ENCODE measurements around the gene FOXK2. TPM values are rescaled to one million over a fixed set of nuclear protein-coding genes. Genes with fewer than 3 reads are reported as not detected.
"Not testable (repeated sequence)": the region's sequence is repeated elsewhere in the genome, so short reads cannot be mapped to it uniquely, and the experiment has no call there.

The FOXK2 gene
- polyA plus RNA-seq, 2 of the 4 experiments (the other 2 are of a cell fraction), result 34.8 to 39.2 TPM

DNA sequence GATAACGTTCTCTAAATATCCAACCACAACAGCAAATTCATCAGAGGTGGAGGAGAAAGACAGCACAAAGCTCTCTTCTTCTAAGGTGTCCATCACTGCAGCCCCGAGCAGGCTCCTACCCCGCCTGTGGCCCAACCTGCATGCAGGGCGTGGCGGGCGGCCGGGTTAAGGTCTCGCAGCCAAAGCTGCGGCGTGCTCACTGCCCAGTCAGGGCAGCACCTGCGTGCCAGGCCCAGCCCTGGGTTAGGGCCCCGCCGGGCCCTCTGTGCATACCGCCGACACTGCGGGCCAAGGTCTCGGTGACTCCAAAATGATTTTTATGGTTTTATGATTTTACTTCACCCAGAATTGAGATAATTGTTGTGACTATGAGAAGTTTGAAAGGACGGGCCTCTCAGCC is 57.8 kb downstream of the FOXK2 start:
- WGBS (ENCODE audit: missing lambda C conversion rate), result 96% methylated on average over 17 of the region's 18 CpGs
- POLR2A ChIA-PET, result no interaction called here
- no peak for ATAC-seq
- H3K4me3 ChIP-seq, result no peak overlapping the region
- TF ChIP-seq, protein P1, sequence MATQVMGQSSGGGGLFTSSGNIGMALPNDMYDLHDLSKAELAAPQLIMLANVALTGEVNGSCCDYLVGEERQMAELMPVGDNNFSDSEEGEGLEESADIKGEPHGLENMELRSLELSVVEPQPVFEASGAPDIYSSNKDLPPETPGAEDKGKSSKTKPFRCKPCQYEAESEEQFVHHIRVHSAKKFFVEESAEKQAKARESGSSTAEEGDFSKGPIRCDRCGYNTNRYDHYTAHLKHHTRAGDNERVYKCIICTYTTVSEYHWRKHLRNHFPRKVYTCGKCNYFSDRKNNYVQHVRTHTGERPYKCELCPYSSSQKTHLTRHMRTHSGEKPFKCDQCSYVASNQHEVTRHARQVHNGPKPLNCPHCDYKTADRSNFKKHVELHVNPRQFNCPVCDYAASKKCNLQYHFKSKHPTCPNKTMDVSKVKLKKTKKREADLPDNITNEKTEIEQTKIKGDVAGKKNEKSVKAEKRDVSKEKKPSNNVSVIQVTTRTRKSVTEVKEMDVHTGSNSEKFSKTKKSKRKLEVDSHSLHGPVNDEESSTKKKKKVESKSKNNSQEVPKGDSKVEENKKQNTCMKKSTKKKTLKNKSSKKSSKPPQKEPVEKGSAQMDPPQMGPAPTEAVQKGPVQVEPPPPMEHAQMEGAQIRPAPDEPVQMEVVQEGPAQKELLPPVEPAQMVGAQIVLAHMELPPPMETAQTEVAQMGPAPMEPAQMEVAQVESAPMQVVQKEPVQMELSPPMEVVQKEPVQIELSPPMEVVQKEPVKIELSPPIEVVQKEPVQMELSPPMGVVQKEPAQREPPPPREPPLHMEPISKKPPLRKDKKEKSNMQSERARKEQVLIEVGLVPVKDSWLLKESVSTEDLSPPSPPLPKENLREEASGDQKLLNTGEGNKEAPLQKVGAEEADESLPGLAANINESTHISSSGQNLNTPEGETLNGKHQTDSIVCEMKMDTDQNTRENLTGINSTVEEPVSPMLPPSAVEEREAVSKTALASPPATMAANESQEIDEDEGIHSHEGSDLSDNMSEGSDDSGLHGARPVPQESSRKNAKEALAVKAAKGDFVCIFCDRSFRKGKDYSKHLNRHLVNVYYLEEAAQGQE (IDR thresholded peaks at IDR 0.05), result no peak
- TF ChIP-seq ZNF302 (CRISPR knock-in tag; IDR thresholded peaks at IDR 0.05), result no peak
- TF ChIP-seq RCOR1 (IDR thresholded peaks at IDR 0.05; ENCODE audit: low read depth, low read length), result no peak
- no peak for TF ChIP-seq NR3C1 (IDR thresholded peaks at IDR 0.05)
- TF ChIP-seq HOXA7 (CRISPR knock-in tag; IDR thresholded peaks at IDR 0.05), result no peak
- no peak for TF ChIP-seq EHF (CRISPR knock-in tag; IDR thresholded peaks at IDR 0.05)
- TF ChIP-seq ESRRA (IDR thresholded peaks at IDR 0.05; ENCODE audit: borderline replicate concordance, low read length), result no peak
- TF ChIP-seq MAFK (IDR thresholded peaks at IDR 0.05; ENCODE audit: partially characterized antibody), result no peak
- TF ChIP-seq HOXB5 (CRISPR knock-in tag; IDR thresholded peaks at IDR 0.05), result no peak
- TF ChIP-seq POLR2A (IDR thresholded peaks at IDR 0.05; ENCODE audit: low read length), result no peak
- TF ChIP-seq FOXS1 (CRISPR knock-in tag; IDR thresholded peaks at IDR 0.05), result no peak
- TF ChIP-seq JUNB (IDR thresholded peaks at IDR 0.05), result no peak
- TF ChIP-seq RNF2 (IDR thresholded peaks at IDR 0.05; ENCODE audit: borderline replicate concordance, low read depth), result no peak
- H3K9me3 ChIP-seq, result no peaks in the 10 kb centered on the region
- no peak overlapping the region for H3K4me2 ChIP-seq
- H3K27ac ChIP-seq, result no peak overlapping the region
- CTCF ChIA-PET, result interaction anchor here (1.2 to 1.4 kb wide), 3 partner anchors 14 to 212 kb away, joined by 3 to 4 read pairs (median 4); no protein-coding TSS in a partner anchor
- H3K4me1 ChIP-seq, result peaks cover 9% of the 10 kb centered on the region; the same call in 1 of the 3 replicates
- no peak for DNase-seq (ENCODE audit: low read depth in 1 of 2, low spot score in 1 of 2)
- FAIRE-seq, result no peak

DNA sequence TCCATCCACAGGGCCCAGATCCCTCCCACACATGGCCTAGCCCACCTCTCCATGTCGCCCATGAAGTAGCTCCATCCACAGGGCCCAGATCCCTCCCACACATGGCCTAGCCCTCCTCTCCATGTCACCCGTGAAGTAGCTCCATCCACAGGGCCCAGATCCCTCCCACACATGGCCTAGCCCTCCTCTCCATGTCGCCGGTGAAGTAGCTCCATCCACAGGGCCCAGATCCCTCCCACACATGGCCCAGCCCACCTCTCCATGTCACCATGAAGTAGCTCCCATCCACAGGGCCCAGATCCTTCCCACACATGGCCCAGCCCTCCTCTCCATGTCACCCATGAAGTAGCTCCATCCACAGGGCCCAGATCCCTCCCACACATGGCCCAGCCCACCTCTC is 60.4 kb downstream of the FOXK2 start:
- 100% methylated on average over 2 of the region's 4 CpGs for WGBS (ENCODE audit: missing lambda C conversion rate)
- CTCF ChIA-PET, result interaction anchor here (0.7 to 2.6 kb wide), 2 partner anchors 18 to 26 kb away, joined by 3 to 8 read pairs; no protein-coding TSS in a partner anchor
- FAIRE-seq; POLR2A ChIA-PET; H3K4me2 ChIP-seq; ATAC-seq; H3K4me3 ChIP-seq; H3K9me3 ChIP-seq; H3K27ac ChIP-seq; DNase-seq (ENCODE audit: low read depth in 1 of 2, low spot score in 1 of 2): not testable (repeated sequence)
- H3K4me1 ChIP-seq, result peaks cover 22% of the 10 kb centered on the region

DNA sequence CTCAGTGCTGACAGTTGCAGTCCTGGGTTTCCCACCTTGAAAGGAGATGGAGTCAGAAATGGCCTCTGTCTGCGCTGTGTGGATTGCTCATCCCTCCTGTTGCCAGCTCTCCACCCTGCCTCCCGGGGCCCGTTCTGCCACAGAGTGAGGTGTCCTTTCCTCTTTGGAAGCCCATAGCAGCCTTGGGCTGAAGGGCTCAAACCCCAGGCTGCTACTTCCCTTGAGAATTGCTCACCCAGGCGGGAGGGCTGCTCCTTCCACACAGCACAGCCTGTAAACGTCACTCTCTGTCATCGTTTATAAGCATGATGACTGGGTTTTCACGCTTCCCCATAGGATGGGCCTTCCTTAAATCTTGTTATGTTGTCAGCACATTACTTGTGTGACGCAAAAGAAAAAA is 62.7 kb downstream of the FOXK2 start:
- no peaks in the 10 kb centered on the region for H3K9me3 ChIP-seq
- FAIRE-seq, result no peak
- no peak overlapping the region for H3K4me3 ChIP-seq
- ATAC-seq, result peak in 1 of 2 experiments; percentile 23; a peak in 2 of 6 replicates
- WGBS (ENCODE audit: missing lambda C conversion rate), result 87% methylated on average over 8 of the region's 8 CpGs
- H3K27ac ChIP-seq, result no peak overlapping the region
- CTCF ChIA-PET, result interaction anchor here (0.9 kb wide), 1 partner anchor 45 kb away, joined by 3 read pairs; no protein-coding TSS in a partner anchor
- H3K4me2 ChIP-seq, result no peak overlapping the region
- DNase-seq (ENCODE audit: low read depth in 1 of 2, low spot score in 1 of 2), result no peak
- peaks cover 24% of the 10 kb centered on the region for H3K4me1 ChIP-seq
- POLR2A ChIA-PET, result no interaction called here
- no peak for TF ChIP-seq ZNF302 (CRISPR knock-in tag; IDR thresholded peaks at IDR 0.05)
- TF ChIP-seq, protein P2, sequence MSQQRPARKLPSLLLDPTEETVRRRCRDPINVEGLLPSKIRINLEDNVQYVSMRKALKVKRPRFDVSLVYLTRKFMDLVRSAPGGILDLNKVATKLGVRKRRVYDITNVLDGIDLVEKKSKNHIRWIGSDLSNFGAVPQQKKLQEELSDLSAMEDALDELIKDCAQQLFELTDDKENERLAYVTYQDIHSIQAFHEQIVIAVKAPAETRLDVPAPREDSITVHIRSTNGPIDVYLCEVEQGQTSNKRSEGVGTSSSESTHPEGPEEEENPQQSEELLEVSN (IDR thresholded peaks at IDR 0.05; ENCODE audit: borderline replicate concordance, low read depth), result no peak
- TF ChIP-seq TFCP2L1 (CRISPR knock-in tag; IDR thresholded peaks at IDR 0.05), result no peak
- no peak for TF ChIP-seq HOXA7 (CRISPR knock-in tag; IDR thresholded peaks at IDR 0.05)
- TF ChIP-seq MYC (IDR thresholded peaks at IDR 0.05; ENCODE audit: borderline replicate concordance, low read length), result no peak
- no peak for TF ChIP-seq CHD4 (IDR thresholded peaks at IDR 0.05; ENCODE audit: borderline replicate concordance)
- no peak for TF ChIP-seq HDAC2 (IDR thresholded peaks at IDR 0.05)
- TF ChIP-seq, protein P1 (IDR thresholded peaks at IDR 0.05), result no peak
- TF ChIP-seq TP53 (CRISPR knock-in tag; IDR thresholded peaks at IDR 0.05), result no peak
